ENCODE measurements around the gene HSPA1L.

DNA sequence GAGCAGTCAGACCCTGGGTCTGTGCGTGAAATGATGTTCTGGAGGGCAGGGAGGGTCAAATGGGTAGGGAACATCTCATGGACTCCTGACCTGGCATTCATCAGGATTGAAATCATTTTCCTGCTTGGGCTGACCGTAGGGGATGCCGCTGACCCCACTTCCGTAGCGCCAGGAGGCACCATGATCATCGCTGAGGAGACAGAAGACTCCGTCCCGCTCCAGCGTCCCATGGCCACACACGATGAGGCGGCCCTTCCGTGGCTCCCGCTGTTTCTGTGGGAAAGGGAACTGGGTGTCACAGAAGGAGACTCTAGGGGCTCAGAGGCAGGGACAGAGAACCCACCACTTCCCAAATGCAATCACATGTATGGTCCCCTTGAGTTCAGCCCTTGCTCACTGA is 45.3 kb upstream of the HSPA1L start:
- TF ChIP-seq ZNF510 (tag by site-specific recombination; IDR thresholded peaks at IDR 0.05; ENCODE audit: insufficient replicate concordance) = no peak
- TF ChIP-seq, protein P1, sequence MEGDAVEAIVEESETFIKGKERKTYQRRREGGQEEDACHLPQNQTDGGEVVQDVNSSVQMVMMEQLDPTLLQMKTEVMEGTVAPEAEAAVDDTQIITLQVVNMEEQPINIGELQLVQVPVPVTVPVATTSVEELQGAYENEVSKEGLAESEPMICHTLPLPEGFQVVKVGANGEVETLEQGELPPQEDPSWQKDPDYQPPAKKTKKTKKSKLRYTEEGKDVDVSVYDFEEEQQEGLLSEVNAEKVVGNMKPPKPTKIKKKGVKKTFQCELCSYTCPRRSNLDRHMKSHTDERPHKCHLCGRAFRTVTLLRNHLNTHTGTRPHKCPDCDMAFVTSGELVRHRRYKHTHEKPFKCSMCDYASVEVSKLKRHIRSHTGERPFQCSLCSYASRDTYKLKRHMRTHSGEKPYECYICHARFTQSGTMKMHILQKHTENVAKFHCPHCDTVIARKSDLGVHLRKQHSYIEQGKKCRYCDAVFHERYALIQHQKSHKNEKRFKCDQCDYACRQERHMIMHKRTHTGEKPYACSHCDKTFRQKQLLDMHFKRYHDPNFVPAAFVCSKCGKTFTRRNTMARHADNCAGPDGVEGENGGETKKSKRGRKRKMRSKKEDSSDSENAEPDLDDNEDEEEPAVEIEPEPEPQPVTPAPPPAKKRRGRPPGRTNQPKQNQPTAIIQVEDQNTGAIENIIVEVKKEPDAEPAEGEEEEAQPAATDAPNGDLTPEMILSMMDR (tag by site-specific recombination; IDR thresholded peaks at IDR 0.05) = no peak

All from HEK293 (cell line).